Glutamatergic neuron (in vitro differentiated cells): Measurements from ENCODE around the gene MGMT. TPM values are rescaled to one million over a fixed set of nuclear protein-coding genes. Genes with fewer than 3 reads are reported as not detected.

Source experiments
- DNase-seq: peaks from one replicate; pipeline ENCODE4 v3.0.0; 2022
- H3K27ac Mint-ChIP-seq: one replicate; pipeline ENCODE4 v1.8.0; 2020; ENCODE audit warnings: mild to moderate bottlenecking, mixed read lengths, inconsistent platforms; ENCODE audit not compliant: unreplicated experiment
- H3K27me3 Mint-ChIP-seq: one replicate; pipeline ENCODE4 v1.8.0; 2020; ENCODE audit warnings: mild to moderate bottlenecking, moderate library complexity, mixed read lengths, inconsistent platforms; ENCODE audit not compliant: unreplicated experiment
- H3K36me3 Mint-ChIP-seq: one replicate; pipeline ENCODE4 v1.8.0; 2020; ENCODE audit warnings: mild to moderate bottlenecking, mixed read lengths, inconsistent platforms; ENCODE audit not compliant: unreplicated experiment
- H3K4me1 Mint-ChIP-seq: one replicate; pipeline ENCODE4 v1.8.0; 2020; ENCODE audit warnings: mild to moderate bottlenecking, low read depth, mixed read lengths, inconsistent platforms; ENCODE audit not compliant: unreplicated experiment
- H3K4me3 Mint-ChIP-seq: one replicate; pipeline ENCODE4 v1.8.0; 2020; ENCODE audit warnings: mild to moderate bottlenecking, mixed read lengths, inconsistent platforms; ENCODE audit not compliant: unreplicated experiment
- H3K9me3 Mint-ChIP-seq: one replicate; pipeline ENCODE4 v1.8.0; 2020; ENCODE audit warnings: mild to moderate bottlenecking, moderate library complexity, mixed read lengths, inconsistent platforms; ENCODE audit not compliant: unreplicated experiment
- CTCF ChIP-seq: fragments of 200-600 bp; sonication (generic); IDR thresholded peaks from one replicate; pipeline ENCODE4 v1.5.0; 2021; ENCODE audit not compliant: partially characterized antibody, unreplicated experiment
- total RNA-seq: library from RNA; stranded (reverse); fragmentation: NEBNext Ultra II Directional; extraction: Animal tissue kit (Norgen Biotek cat#: 25700); gene quantifications from one replicate; pipeline ENCODE4 v1.2.1, GENCODE V29; 2021; ENCODE audit not compliant: unreplicated experiment

Gene MGMT
- total RNA-seq, 1 donor from 2014 or later, result 15.9 TPM

- H3K4me3 Mint-ChIP-seq, result no peak overlapping the region
- H3K27ac Mint-ChIP-seq, result no peak overlapping the region
- H3K27me3 Mint-ChIP-seq, result no peaks in the 10 kb centered on the region
- H3K4me1 Mint-ChIP-seq, result peaks cover 4% of the 10 kb centered on the region
- peaks cover 9% of the 10 kb centered on the region for H3K36me3 Mint-ChIP-seq
- no peak for DNase-seq
- H3K9me3 Mint-ChIP-seq, result peaks cover 3% of the 10 kb centered on the region
- no peak for TF ChIP-seq CTCF
These were observed 307.2 kb downstream of the MGMT start for GRCh38 chr10:129774082-129774735.

DNA sequence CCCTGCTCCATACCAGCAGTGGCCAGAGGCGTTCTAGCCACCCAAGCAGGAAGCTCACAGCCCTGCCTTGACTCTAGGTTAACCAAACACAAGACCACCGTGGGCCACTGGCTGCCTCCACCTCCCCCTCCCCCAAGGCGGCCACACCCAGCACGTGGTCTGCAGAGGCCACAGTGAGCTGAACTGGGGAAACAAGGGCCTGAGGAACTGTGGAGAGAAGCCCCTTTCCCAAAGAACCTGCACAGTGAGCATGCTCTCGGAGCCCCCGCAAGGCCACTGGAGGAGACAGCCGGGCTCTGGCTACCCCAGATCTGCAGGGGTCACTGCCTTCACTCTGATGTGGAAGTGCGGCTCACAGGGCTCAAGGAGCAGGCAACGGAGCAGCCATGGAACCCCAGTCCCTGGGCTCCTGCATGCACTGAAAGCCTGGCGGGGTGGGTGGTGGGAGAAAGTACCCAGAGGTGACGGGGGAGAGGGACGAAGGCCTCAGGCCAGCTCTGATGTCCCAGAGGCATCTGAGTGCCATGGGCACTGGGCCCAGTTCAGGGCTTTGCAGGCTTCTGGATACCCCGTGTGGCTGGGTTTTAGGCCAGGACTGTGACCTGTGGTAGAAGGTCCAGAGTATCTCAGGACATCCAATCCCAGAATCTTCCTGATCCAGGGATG is 307.8 kb downstream of the MGMT start:
- Mint-ChIP-seq H3K4me3 (no peak overlapping the region), H3K4me1 (peaks cover 4% of the 10 kb centered on the region), H3K27me3 (no peaks in the 10 kb centered on the region), H3K9me3 (peaks cover 2% of the 10 kb centered on the region), H3K36me3 (peaks cover 9% of the 10 kb centered on the region), H3K27ac (no peak overlapping the region)
- no peak for DNase-seq
- no peak for TF ChIP-seq CTCF

DNA sequence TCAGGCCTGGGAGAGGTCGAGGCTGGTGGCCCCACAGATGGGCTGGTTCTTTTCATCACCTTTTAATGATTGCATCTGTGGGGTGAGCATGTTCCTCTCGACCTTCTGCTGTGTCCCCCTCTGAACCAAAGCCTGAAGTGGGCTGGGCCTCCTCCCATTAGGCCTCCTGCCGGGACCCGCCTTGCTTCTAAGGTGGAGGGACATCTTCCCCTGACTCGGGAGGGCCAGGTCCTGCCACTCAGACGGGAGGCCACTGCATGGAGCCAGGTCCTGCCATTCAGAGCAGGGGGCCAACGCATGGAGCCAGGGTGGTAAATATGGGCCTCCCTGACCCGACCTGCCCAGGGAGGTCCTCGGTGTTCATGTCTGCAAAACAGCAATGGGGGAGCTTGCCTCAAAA is 308.6 kb downstream of the MGMT start:
- H3K36me3 Mint-ChIP-seq, result peaks cover 9% of the 10 kb centered on the region

GRCh38 chr10:129777687-129778086 is 310.6 kb downstream of the MGMT start:
- H3K9me3 Mint-ChIP-seq, result peaks cover 3% of the 10 kb centered on the region
- H3K36me3 Mint-ChIP-seq, result peaks cover 9% of the 10 kb centered on the region
- H3K4me1 Mint-ChIP-seq, result peaks cover 4% of the 10 kb centered on the region
- H3K27ac Mint-ChIP-seq, result no peak overlapping the region
- no peak for DNase-seq
- no peaks in the 10 kb centered on the region for H3K27me3 Mint-ChIP-seq
- no peak overlapping the region for H3K4me3 Mint-ChIP-seq
- TF ChIP-seq CTCF, result no peak

More for the DNA sequence above, 308.6 kb downstream of the MGMT start:
- no peak overlapping the region for H3K27ac Mint-ChIP-seq
- TF ChIP-seq CTCF, result no peak
- peaks cover 3% of the 10 kb centered on the region for H3K9me3 Mint-ChIP-seq
- no peak for DNase-seq
- no peaks in the 10 kb centered on the region for H3K27me3 Mint-ChIP-seq
- peaks cover 4% of the 10 kb centered on the region for H3K4me1 Mint-ChIP-seq
- no peak overlapping the region for H3K4me3 Mint-ChIP-seq

DNA sequence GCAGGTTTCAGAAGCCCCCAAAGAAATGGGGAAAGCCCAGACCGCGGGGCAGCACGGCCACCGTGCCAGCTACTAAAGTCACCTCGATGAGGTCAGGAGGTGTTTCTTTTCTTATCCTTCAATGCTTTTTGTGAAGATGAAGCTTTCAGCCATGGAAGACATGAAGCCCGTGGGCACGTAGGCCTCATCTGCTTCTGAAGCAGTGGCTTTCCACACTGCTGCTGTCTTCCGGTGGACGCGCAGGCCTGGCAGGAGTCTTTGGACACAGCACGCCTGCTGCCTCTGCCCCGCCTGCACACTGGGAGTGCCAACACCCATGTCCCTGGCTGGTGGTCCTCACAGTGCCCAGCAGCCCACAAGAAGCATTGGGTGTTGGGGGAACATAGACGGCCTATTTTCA is 311.5 kb downstream of the MGMT start:
- Mint-ChIP-seq H3K9me3 (peaks cover 3% of the 10 kb centered on the region), H3K36me3 (peaks cover 9% of the 10 kb centered on the region), H3K4me3 (no peak overlapping the region), H3K27me3 (no peaks in the 10 kb centered on the region), H3K27ac (no peak overlapping the region), H3K4me1 (peaks cover 4% of the 10 kb centered on the region)
- DNase-seq, result no peak
- TF ChIP-seq CTCF, result no peak
